NCI-H1048 (cell line): ENCODE data around the gene GRSF1.
"Not testable (repeated sequence)": the region's sequence is repeated elsewhere in the genome, so short reads cannot be mapped to it uniquely, and the experiment has no call there.

Experiments
- DNase-seq: peaks from one replicate; lab custom pipeline; 2025; lab: John Stamatoyannopoulos, UW

Gene GRSF1

DNA sequence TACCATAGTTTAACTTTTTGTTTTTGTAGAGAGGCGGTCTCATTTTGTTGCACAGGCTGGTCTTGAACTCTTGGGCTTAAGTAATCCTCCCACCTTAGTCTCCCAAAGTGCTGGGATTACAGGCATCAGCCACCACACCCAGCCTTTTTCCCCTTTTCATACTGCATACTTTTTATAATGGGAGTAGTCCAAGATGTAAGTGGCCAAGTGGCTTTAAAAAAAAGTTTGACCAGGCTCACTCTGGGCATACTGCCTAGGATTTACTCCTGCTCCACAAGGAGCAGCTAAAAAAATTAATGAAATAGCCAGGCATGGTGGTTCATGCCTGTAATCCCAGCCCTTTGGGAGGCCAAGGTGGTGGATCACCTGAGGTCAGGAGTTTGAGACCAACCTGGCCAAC is 6.0 kb downstream of the GRSF1 start:
- DNase-seq, result no peak

DNA sequence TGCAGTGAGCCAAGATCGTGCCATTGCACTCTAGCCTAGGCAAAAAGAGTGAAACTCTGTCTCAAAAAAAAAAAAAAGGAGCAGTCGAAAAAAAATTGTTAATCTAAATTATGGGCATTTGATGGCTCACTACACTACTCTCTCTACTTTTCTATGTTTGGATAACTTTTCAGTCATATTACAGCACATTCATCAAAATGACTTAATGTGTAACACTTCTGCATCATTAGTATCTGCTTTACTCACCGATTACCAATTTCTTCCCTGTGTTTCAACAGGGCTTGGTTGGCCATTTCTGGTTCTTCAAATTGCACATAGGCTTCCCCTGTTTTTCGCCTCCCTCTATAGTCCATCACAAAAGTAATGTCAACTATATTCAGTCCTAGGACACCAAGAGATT is 8.4 kb downstream of the GRSF1 start:
- DNase-seq, result no peak

DNA sequence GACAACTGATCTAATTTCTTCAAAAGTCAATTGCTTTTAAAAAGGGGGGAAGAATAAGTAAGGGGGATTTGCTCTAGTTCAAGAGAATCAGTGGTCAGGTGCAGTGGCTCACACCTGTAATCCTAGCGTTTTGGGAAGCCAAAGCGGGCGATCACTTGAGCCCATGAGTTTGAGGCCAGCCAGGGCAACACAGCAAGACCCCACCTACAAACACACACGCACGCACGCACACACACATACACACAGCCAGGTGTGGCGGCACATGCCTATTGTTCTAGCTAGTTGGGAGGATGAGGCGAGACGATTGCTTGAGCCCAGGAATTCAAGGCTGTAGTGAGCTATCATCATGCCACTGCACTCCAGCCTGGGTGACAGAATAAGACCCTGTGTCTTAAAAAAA is 9.6 kb downstream of the GRSF1 start:
- no peak for DNase-seq

DNA sequence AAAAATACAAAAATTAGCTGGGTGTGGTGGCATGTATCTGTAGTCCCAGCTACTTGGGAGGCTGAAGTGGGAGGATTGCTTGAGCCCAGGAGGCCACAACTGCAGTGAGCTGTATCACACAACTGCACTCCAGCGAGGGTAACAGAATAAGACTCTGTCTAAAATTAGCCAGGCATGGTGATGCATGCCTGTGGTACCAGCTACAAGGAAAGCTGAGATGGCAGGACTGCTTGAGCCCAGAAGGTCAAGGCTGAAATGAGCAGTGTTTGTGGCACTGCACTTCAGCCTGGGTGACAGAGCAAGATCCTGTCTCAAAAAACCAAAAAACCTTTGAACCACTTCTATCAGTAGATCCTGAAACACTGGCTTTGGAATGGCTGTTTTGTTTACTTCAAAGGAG is 10.2 kb downstream of the GRSF1 start:
- DNase-seq, result no peak

DNA sequence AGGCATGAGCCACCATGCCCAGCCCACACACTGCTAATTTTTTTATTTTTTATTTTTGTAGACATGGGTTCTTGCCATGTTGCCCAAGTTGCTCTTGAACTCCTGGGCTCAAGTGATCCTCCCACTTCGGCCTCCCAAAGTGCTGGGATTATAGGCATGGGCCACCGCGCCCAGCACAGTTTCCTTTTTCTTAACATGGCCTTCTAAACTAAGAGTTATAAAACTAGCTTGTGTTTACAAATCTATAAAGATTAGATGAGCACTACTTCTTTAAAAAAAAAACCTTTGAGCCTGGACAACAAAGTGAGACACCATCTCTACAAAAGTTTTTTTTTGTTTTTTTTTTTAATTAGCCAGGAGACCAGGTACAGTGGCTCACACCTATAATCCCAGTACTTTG is 10.7 kb downstream of the GRSF1 start:
- no peak for DNase-seq

DNA sequence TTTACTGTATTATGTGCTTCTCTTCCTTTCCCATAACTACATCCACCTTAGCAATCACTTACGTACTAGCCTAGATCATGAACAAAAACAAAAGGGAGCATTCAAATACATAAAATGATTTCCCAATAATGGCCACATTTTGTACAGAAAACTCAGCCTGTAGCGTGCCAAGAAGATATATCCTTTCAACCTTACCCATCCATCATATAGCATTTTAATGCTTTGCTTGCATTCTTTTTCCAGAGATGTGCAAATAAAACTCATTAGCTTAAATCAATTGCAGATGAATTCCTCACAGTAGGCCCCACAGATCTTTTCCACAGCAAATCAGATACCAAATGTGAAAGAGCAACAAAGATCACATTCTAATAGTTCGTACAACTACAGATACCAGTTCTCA is 20.8 kb downstream of the GRSF1 start:
- DNase-seq, result no peak

DNA sequence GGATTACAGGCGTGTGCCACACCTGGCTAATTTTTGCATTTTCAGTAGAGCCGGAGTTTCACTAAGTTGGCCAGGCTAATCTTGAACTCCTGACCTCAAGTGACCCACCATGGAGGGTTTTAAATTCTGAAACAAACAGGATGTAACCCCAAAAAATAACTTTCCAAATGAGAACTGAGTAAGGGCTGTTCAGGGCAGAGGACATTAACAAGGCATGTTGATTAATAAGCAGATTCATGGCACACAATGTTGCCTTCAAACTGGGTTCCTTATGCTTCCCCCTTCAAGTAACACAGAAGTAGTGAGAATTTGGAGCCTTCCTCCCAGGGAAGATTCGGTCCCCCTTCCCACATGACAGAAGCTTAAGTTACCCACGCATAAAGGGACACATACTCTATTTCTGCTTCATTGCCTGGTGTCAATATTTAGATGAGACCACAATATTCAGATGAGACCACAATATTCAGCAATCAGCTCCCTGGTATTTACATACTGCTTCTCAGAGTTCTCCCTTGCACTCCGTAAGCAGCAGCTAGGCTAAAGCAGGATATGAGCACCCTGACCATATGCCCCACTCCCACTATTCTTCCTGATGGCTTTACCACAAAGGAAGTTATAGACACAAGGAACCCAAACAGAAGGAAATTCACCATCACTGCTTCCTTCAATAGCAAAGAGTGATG is 21.4 kb downstream of the GRSF1 start:
- DNase-seq, result no peak

DNA sequence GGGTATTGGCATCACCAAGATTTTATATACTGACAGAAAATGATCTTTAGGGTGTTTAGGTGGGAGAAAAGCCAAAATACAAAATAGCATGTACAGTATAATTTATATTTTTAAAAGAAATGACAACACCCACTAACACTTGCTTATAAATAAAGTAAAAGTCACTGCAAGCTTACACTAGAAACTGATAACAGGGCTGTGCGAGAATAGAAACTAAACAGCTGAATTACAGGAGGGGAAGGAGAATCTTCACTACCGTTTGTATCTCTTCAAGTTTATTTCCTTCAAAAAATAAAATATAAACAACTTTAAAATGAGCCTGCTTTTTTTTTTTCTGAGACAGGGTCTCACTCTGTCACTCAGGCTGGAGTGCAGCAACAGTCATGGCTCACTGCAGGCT is 22.8 kb downstream of the GRSF1 start:
- DNase-seq, result no peak

DNA sequence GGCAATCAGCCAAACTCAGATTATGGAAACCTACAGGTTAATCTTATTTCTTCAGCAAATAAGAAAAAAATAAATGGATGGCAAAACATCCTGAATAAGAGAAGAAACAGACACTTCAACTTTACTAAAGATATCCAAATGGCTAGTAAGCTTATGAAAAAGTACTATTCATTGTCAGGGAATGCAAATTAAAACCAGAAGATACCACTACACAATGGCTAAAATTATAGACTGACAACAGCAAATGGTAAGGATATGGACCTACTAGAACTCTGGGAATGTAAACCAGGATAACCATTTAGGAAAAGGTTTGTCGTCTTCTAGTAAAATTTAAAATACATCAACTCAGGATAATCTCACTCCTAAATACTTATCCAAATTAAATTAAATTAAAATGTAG is 24.3 kb downstream of the GRSF1 start:
- DNase-seq, result no peak

DNA sequence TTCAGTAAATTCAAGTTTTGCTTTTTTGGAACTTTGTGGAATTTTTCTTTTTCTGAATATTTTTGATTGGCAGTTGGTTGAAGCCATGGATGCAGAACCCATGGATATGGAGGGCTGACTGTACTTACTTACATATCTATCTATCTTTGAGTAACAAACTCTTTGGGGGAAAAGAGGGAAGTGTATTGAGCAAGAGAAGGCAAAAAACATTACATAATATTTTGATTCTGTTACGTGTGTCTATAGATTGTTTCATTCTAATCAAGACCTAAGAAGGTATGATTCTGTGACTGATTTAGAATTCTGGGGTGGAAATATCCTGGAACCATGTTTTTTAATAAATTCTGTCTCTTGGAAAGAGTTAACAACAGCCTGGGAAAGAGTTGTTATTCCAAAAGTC is 31.5 kb downstream of the GRSF1 start:
- no peak for DNase-seq

DNA sequence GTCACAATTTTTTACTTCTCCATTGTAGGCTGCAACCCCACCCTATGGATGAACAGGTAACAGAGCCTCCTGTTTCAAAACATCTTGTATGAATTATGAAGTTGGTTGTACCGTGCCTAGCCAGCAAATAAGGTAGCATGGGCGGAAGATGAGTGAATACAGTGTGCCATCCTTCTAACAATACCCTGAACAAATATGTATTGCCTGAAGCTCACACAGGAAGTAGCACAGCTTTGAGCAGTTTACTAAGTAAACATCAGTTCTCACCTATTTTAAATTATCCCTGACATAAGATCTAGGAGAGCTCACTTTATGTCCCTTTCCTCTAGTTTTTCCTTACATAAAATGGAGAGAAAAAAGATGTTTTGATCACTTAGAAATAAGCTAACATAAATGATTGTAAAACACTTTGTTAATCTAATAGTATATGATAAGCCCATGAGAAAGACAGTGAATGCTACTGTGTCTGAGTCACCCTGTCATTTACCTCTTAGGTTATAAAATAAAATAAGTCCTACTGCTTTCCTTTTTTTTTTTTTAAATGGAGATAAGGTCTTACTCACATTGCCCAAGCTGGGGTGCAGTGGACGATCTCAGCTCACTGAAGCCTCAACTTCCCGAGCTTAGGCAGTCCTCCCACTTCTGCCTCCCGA is 36.6 kb downstream of the GRSF1 start:
- DNase-seq, result no peak

DNA sequence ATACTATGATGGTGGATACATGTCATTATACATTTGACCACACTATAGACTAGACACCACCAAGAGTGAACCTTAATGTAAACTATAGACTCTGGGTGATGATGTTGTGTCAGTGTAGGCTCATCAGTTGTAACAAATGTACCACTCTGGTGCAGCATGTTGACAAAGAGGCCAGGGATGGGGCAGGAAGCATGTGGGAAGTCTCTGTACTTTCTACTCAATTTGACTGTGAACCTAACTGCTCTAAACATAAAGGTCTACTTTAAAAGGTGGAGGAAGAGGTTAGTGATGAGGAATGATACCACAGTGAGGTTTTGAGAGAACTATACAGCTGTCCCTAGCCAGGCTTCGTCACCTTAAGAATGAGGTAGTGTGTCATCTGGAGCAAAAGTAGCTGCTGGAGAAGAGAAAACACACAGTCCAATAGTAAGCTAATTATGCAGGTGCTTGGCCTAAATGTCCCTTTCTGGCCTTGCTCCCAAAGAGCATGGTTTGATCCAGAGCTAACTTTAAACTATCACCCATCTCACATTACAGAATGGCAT is 38.4 kb downstream of the GRSF1 start:
- DNase-seq, result no peak

DNA sequence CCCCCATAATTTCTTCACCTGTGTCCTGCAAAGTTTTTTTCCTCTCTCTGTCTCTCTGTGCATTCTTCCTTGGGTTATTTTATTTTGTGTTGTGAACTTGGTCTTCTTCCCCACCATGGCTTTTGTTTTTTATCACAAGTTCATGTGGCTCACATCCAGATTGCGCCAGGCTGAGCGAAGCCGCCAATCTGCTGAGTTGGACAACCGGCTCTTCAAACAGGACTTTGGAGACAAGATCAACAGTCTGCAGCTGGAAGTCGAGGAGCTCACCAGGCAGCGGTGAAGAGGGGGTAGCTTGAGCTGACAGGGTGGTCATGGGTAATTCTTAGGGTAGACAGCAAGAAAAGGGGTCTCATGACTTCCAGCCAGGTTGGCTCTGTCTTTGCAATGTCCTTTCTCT is 46.1 kb downstream of the GRSF1 start:
- no peak for DNase-seq

DNA sequence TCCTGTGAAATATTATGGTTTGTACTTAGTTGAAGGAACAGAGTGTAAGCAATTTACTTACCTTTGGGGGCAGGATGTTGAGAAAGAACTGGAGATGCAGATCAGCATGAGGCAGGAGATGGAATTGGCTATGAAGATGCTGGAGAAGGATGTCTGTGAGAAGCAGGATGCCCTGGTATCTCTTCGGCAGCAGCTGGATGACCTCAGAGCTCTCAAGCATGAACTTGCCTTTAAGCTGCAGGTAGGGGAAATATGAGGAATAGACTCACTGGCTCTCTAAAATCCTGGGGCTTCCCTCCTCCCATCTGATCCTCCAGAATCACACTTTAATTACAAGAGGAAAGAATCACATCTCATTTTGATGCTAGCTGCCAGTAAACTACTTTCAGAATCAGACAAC is 51.0 kb downstream of the GRSF1 start:
- no peak for DNase-seq

DNA sequence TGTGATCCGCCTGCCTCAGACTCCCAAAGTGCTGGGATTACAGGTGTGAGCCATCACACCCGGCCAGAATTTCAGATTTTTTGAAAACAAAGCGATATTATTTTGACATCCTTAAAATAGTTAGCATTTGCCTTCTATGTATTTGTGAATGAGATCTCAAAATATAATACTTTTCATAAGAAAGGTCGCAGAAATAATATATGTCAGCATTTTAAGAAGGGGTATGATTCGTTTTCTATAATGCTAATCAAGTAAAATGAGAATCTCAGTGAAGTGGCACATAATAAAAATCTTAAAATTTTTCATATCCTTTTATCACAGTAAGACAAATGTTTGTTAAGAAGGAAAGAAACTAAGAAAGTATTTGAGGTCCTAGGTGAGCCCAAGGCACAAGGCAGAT is 52.2 kb downstream of the GRSF1 start:
- DNase-seq, result no peak

DNA sequence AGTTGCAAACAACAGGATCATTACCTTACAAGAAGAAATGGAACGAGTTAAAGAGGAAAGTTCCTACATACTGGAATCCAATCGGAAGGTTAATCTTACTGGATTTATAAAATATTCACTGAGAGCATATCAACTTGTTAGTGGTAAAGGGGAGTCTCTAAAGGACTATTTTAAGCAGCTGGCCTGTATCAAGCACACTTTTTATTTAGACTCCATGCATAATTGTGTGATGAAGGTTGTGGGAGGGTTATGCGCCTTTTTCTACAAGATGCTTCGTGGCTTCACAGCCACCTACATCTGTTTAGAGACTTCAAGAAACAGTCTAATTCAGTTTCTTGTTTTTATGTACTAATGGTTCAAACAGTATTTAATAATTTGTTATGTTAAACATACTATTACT is 56.6 kb downstream of the GRSF1 start:
- DNase-seq, result no peak

DNA sequence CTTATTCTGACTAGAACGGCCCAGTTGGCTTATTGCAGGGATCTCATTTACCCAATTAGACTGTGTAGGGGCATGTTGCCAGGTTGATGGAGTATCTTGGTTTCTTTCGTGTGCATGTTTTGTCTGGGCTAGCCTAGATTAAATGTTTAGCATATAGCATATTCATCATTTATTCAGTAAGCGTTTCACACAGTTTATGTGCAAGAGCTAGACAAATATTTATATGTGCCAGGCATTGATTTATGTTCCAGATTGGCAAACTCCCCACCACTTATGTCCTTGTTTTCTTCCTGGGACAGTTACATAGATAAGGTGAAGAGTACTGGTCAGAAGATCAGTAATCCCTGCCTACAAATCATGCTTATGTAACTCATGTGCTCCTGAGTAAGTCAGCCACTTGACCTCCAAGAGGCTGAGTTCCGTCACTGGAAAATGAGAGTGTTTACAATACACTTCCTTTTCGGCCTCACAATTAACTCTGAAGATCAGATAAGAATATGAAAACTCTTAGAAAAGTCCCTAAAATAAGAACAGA is 60.7 kb downstream of the GRSF1 start:
- no peak for DNase-seq

DNA sequence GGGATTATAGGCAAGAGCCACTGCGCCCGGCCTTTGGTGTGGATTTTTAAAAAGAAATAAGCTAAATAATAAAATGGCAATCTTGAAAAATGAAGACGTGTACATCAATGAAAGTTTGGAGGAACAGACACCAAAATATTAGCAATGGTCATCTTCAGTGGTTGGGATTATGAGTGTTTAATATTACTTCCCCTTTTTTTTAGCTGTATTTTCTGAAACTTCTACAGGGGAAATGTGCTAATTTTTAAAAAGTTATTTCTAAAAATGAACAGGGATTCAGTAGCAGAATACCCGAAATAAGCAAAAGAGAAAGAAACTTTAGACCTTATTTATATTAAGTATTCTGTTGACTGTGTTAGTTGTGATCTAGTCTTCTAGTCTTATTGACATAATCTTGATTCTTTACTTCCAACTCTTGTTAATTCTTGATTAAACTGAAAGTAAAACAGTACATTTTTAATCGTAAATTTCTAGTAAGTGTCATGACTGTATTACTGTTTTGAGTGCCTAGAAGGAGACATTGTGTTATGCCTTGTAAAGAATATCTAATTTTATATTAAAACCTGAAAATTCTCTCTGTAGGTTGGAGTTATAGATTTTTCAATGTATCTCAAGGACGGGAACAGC is 66.6 kb downstream of the GRSF1 start:
- DNase-seq, result no peak

DNA sequence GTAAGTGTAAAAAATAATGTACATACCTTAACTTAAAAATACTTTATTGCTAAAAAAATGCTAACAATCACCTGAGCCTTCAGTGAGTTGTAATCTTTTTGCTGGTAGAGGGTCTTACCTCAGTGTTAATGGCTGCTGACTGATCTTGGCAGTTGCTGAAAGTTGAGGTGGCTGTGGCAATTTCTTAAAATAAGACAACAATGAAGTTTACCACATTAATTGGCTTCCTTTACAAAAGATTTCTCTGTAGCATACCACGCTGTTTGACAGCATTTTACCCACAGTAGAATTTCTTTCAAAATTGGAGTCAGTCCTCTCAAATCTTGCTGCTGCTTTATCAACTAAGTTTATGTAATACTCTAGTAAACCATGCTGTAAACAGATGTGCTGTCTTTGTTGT is 70.3 kb downstream of the GRSF1 start:
- DNase-seq, result not testable (repeated sequence)

DNA sequence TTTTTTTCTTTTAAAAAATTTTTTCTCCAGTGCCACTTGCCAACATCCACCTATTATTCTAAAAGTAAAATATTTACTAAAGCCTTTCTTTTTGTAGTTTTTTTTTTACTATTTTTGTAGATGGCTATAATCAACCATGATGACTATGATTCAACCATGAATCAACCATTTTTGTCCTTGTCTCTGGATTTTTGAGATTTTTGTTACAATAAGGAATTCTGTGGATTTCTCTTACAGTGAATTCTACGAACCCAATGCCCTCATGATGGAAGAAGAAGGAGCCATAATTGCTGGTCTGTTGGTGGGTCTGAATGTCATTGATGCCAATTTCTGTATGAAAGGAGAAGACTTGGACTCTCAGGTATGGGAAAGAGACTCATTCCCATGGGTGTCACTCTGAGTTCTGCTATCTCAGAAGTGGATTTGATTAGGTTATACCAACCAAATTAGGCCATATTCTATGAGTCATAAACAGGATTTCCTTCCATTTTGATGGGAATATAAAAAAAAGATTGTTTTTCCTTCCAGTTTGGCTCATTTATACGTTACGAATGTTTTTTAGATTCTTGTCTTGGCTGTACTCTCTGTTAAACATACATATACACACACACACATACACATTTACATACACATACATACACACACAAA is 71.3 kb downstream of the GRSF1 start:
- DNase-seq, result no peak
